ENCODE measurements around the gene IL11. TPM values are rescaled to one million over a fixed set of nuclear protein-coding genes. Genes with fewer than 3 reads are reported as not detected.

The IL11 gene
- total RNA-seq, 2 experiments from 2014 or later, result 0.27 TPM

- Mint-ChIP-seq H3K9me3 (no peaks in the 10 kb centered on the region), H3K27ac (no peak overlapping the region), H3K4me3 (no peak overlapping the region), H3K4me1 (no peaks in the 10 kb centered on the region), H3K36me3 (ENCODE audit: low read depth) (no peaks in the 10 kb centered on the region), H3K27me3 (peaks cover 4% of the 10 kb centered on the region)
- no peak for DNase-seq
- ChIA-PET CTCF (no interaction called here), POLR2A (no interaction called here)
Observed at GRCh38 chr19:55362174-55362989, 7.9 kb downstream of the IL11 start.

DNA sequence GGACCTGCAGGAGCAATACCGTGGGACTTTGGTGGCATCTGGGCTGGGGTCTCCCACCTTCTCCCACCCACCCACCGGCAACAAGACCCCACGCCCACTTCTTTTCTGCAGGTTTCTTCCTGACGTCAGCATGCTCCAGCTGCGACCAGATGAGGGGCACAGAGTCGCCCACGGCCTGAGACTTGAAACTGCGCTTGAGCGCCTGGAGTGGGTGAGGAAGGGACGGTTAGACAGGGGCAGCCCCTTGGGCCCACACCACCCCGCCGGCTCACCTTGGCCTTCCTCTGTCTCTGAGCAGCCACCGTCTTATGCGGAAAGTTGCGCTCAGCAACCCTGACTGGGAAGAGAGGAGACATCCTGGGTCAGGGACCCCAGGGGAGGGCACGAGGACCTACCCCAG, 9.4 kb downstream of the IL11 start:
- POLR2A ChIA-PET, result no interaction called here
- CTCF ChIA-PET, result interaction anchor here (0.7 to 1.0 kb wide), 2 partner anchors 22 to 60 kb away, joined by 3 read pairs; no protein-coding TSS in a partner anchor

GRCh38 chr19:55358943-55359908, 11.0 kb downstream of the IL11 start:
- Mint-ChIP-seq H3K4me1 (no peaks in the 10 kb centered on the region), H3K27me3 (peaks cover 19% of the 10 kb centered on the region), H3K4me3 (no peak overlapping the region), H3K27ac (no peak overlapping the region), H3K9me3 (no peaks in the 10 kb centered on the region), H3K36me3 (ENCODE audit: low read depth) (no peaks in the 10 kb centered on the region)
- CTCF ChIA-PET, result interaction anchor here (1.4 kb wide), 1 partner anchor 24 kb away, joined by 4 read pairs; the partner anchor contains the start of gene TMEM238
- no peak for DNase-seq
- POLR2A ChIA-PET, result no interaction called here

More for the DNA sequence above, 9.4 kb downstream of the IL11 start:
- H3K27ac Mint-ChIP-seq, result no peak overlapping the region
- no peaks in the 10 kb centered on the region for H3K36me3 Mint-ChIP-seq (ENCODE audit: low read depth)
- H3K27me3 Mint-ChIP-seq, result peaks cover 10% of the 10 kb centered on the region
- no peaks in the 10 kb centered on the region for H3K4me1 Mint-ChIP-seq
- no peaks in the 10 kb centered on the region for H3K9me3 Mint-ChIP-seq
- DNase-seq, result no peak
- H3K4me3 Mint-ChIP-seq, result no peak overlapping the region

- no peak overlapping the region for H3K4me3 Mint-ChIP-seq
- no peak for DNase-seq
- POLR2A ChIA-PET, result no interaction called here
- H3K36me3 Mint-ChIP-seq (ENCODE audit: low read depth), result no peaks in the 10 kb centered on the region
- peaks cover 3% of the 10 kb centered on the region for H3K4me1 Mint-ChIP-seq
- H3K27me3 Mint-ChIP-seq, result peaks cover 25% of the 10 kb centered on the region
- H3K27ac Mint-ChIP-seq, result no peak overlapping the region
- CTCF ChIA-PET, result interaction anchor here (0.6 kb wide), 2 partner anchors 52 to 1210 kb away, joined by 3 read pairs; no protein-coding TSS in a partner anchor
- H3K9me3 Mint-ChIP-seq, result no peaks in the 10 kb centered on the region
Observed at GRCh38 chr19:55358493-55358892, 11.8 kb downstream of the IL11 start.

- Mint-ChIP-seq H3K27ac (no peak overlapping the region), H3K9me3 (no peaks in the 10 kb centered on the region), H3K4me3 (peak overlapping the region; percentile 16), H3K27me3 (peaks cover 48% of the 10 kb centered on the region), H3K36me3 (ENCODE audit: low read depth) (no peaks in the 10 kb centered on the region), H3K4me1 (peaks cover 18% of the 10 kb centered on the region)
- CTCF ChIA-PET, result interaction anchor here (1.1 to 1.2 kb wide), 2 partner anchors 28 to 195 kb away, joined by 3 to 6 read pairs; no protein-coding TSS in a partner anchor
- POLR2A ChIA-PET, result no interaction called here
- DNase-seq, result no peak
Observed at GRCh38 chr19:55355213-55355821, 14.9 kb downstream of the IL11 start.

DNA sequence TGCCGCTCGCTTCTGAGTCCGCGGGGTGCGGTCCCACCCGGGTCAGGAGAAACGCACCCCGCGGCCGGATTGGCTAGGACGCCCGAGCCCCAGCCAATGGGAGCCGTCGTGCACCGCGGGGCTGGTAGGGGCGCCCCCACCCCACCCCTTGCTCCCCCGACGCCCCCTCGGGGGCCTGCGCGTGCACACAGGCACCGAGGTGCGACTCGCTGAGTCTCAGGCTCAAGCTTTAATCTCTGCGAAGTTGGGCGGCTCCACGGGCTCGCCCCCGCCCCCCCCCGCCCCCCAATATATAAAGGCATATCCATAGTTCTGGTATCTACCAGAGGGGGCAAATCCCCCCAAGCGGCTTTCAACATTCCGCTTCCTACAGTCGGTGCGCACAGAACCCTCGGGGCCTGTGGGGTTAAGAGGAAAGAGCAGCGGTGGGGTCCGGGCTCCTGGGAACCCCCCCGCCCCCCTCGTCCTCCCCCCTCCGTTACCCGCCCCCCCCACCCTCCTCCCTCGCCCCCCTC, 15.5 kb downstream of the IL11 start, which contains the start of gene COX6B2:
Gene COX6B2 (minus strand): TSS at position 22 of the 515 bp plus-strand sequence. CDS start 198 bp downstream, outside the sequence.
- DNase-seq, result no peak
- Mint-ChIP-seq H3K27ac (peak within 1 kb of the TSS; percentile 14), H3K4me1 (peaks cover 18% of the 10 kb centered on the region), H3K27me3 (peaks cover 48% of the 10 kb centered on the region), H3K9me3 (no peaks in the 10 kb centered on the region), H3K4me3 (peak within 1 kb of the TSS; percentile 54), H3K36me3 (ENCODE audit: low read depth) (no peaks in the 10 kb centered on the region)
- CTCF ChIA-PET, result interaction anchor here (1.1 kb wide), 1 partner anchor 194 kb away, joined by 6 read pairs; no protein-coding TSS in a partner anchor
- POLR2A ChIA-PET, result no interaction called here

GRCh38 chr19:55353803-55354697, 16.2 kb downstream of the IL11 start:
- Mint-ChIP-seq H3K4me1 (peaks cover 18% of the 10 kb centered on the region), H3K27ac (peak overlapping the region; percentile 14), H3K9me3 (no peaks in the 10 kb centered on the region), H3K4me3 (peak overlapping the region; percentile 54), H3K36me3 (ENCODE audit: low read depth) (no peaks in the 10 kb centered on the region), H3K27me3 (peaks cover 48% of the 10 kb centered on the region)
- ChIA-PET CTCF (interaction anchor here (1.0 to 1.3 kb wide), 2 partner anchors 13 to 122 kb away, joined by 3 read pairs; partner anchors contain the start of gene ZNF628), POLR2A (no interaction called here)
- DNase-seq, result peak; percentile 48

- POLR2A ChIA-PET, result no interaction called here
- peaks cover 18% of the 10 kb centered on the region for H3K4me1 Mint-ChIP-seq
- H3K27me3 Mint-ChIP-seq, result peaks cover 48% of the 10 kb centered on the region
- H3K27ac Mint-ChIP-seq, result no peak overlapping the region
- H3K36me3 Mint-ChIP-seq (ENCODE audit: low read depth), result no peaks in the 10 kb centered on the region
- no peak for DNase-seq
- CTCF ChIA-PET, result interaction anchor here (1.0 to 1.6 kb wide), 3 partner anchors 13 to 193 kb away, joined by 3 read pairs; partner anchors contain the start of gene ZNF628
- no peaks in the 10 kb centered on the region for H3K9me3 Mint-ChIP-seq
- peak overlapping the region; percentile 54 for H3K4me3 Mint-ChIP-seq
Observed at GRCh38 chr19:55353356-55353802, 16.9 kb downstream of the IL11 start.

DNA sequence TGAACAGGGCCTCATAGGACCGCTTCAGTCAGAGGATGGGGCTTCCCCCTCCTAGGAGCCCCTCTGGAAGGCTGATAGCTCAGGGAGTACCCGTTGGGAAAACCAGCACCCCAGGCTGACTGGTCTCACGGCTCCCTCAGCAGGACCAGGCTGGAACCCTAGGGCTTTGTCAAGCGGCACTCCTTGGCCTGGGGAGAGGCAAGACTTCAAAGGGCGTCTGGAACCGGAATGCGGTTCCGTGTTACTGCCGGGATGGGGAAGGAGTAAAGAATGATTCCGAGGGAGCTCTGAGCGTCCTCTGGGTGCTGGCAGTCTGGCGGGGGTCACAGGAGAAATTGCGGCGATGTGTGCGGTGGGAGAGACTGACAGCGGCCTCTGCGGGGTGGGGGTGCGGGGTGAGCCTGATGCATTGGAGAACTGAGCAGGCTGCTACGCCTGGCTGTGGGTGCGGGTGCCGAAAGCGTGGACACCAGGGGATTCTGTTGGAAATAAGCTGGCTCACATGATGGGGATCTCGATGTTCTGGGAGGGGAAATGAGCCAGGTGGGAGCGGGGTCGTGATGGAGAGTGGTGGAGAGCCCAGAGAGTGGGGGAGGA, 17.6 kb downstream of the IL11 start:
- Mint-ChIP-seq H3K27ac (no peak overlapping the region), H3K4me3 (peak overlapping the region; percentile 17), H3K27me3 (peaks cover 48% of the 10 kb centered on the region), H3K36me3 (ENCODE audit: low read depth) (no peaks in the 10 kb centered on the region), H3K9me3 (no peaks in the 10 kb centered on the region), H3K4me1 (peaks cover 18% of the 10 kb centered on the region)
- DNase-seq, result no peak
- ChIA-PET POLR2A (no interaction called here), CTCF (interaction anchor here (1.3 to 1.6 kb wide), 2 partner anchors 124 to 193 kb away, joined by 3 read pairs; partner anchors contain the start of gene ZNF628)

- Mint-ChIP-seq H3K27ac (no peak overlapping the region), H3K27me3 (peaks cover 43% of the 10 kb centered on the region), H3K4me3 (no peak overlapping the region), H3K4me1 (peaks cover 18% of the 10 kb centered on the region), H3K9me3 (no peaks in the 10 kb centered on the region), H3K36me3 (ENCODE audit: low read depth) (no peaks in the 10 kb centered on the region)
- POLR2A ChIA-PET, result no interaction called here
- CTCF ChIA-PET, result interaction anchor here (1.6 kb wide), 1 partner anchor 192 kb away, joined by 3 read pairs; no protein-coding TSS in a partner anchor
- no peak for DNase-seq
Observed at GRCh38 chr19:55352040-55352439, 18.2 kb downstream of the IL11 start.

Data from activated CD4-positive, alpha-beta T cell treated with anti-CD3 and anti-CD28 coated beads, Interleukin-2, amount 10 ng/mL, durations not matched to agents 7 days and 5 days (primary cell).